ENCODE results near the gene MEAF6. TPM values are rescaled to one million over a fixed set of nuclear protein-coding genes. Genes with fewer than 3 reads are reported as not detected.

The MEAF6 gene
- total RNA-seq, 2 donors from 2014 or later = 50.4 to 51.7 TPM

- no peak overlapping the region for H3K27ac ChIP-seq (ENCODE audit: low read depth, low read length)
- Mint-ChIP-seq H3K27ac (peak overlapping the region; percentile 72), H3K4me3 (peak overlapping the region; percentile 66), H3K4me1 (peaks cover 30% of the 10 kb centered on the region), H3K27me3 (ENCODE audit: insufficient read depth) (peaks cover 22% of the 10 kb centered on the region), H3K9me3 (no peaks in the 10 kb centered on the region), H3K36me3 (ENCODE audit: low read depth) (peaks cover 13% of the 10 kb centered on the region)
- H3K4me3 ChIP-seq (ENCODE audit: low read length) = peak overlapping the region; percentile 87
- peaks cover 19% of the 10 kb centered on the region for H3K4me1 ChIP-seq (ENCODE audit: control insufficient read depth, insufficient read depth, low read length)
- H3K9ac ChIP-seq (ENCODE audit: extremely low read depth, low read length, poor library complexity, severe bottlenecking) = no peak overlapping the region
- H3K27me3 ChIP-seq (ENCODE audit: control insufficient read depth, insufficient read depth, low read length, poor library complexity, severe bottlenecking) = peaks cover 18% of the 10 kb centered on the region
- no peaks in the 10 kb centered on the region for H3K9me3 ChIP-seq (ENCODE audit: control insufficient read depth, low read length)
- DNase-seq = peak; percentile 74
- peaks cover 20% of the 10 kb centered on the region for H3K36me3 ChIP-seq (ENCODE audit: control insufficient read depth, insufficient read depth, low read length)
- TF ChIP-seq CTCF (conservative IDR thresholded peaks at IDR 0.05) = no peak
- WGBS, 2 experiments (ENCODE audit: insufficient coverage in 1 of 2, insufficient read length in 1 of 2) = 75 to 83% methylated on average over 1 to 4 of the region's 5 CpGs
These were observed 37.9 kb downstream of the MEAF6 start for GRCh38 chr1:37476460-37477197.

GRCh38 chr1:37476087-37476452 lies 38.5 kb downstream of the MEAF6 start:
- no peak overlapping the region for H3K27ac ChIP-seq (ENCODE audit: low read depth, low read length)
- no peaks in the 10 kb centered on the region for H3K9me3 Mint-ChIP-seq
- H3K9me3 ChIP-seq (ENCODE audit: control insufficient read depth, low read length) = no peaks in the 10 kb centered on the region
- peaks cover 22% of the 10 kb centered on the region for H3K27me3 Mint-ChIP-seq (ENCODE audit: insufficient read depth)
- peak overlapping the region; percentile 87 for H3K4me3 ChIP-seq (ENCODE audit: low read length)
- H3K4me3 Mint-ChIP-seq = peak overlapping the region; percentile 66
- DNase-seq = no peak
- no peak for TF ChIP-seq CTCF (conservative IDR thresholded peaks at IDR 0.05)
- peaks cover 23% of the 10 kb centered on the region for H3K4me1 ChIP-seq (ENCODE audit: control insufficient read depth, insufficient read depth, low read length)
- peaks cover 34% of the 10 kb centered on the region for H3K4me1 Mint-ChIP-seq
- H3K36me3 Mint-ChIP-seq (ENCODE audit: low read depth) = peaks cover 7% of the 10 kb centered on the region
- 82 to 85% methylated on average over 4 to 9 of the region's 9 CpGs for WGBS, 2 experiments (ENCODE audit: insufficient coverage in 1 of 2, insufficient read length in 1 of 2)
- peaks cover 18% of the 10 kb centered on the region for H3K27me3 ChIP-seq (ENCODE audit: control insufficient read depth, insufficient read depth, low read length, poor library complexity, severe bottlenecking)
- H3K27ac Mint-ChIP-seq = peak overlapping the region; percentile 78
- peaks cover 15% of the 10 kb centered on the region for H3K36me3 ChIP-seq (ENCODE audit: control insufficient read depth, insufficient read depth, low read length)
- H3K9ac ChIP-seq (ENCODE audit: extremely low read depth, low read length, poor library complexity, severe bottlenecking) = no peak overlapping the region

GRCh38 chr1:37475380-37476086 lies 39.0 kb downstream of the MEAF6 start:
- Mint-ChIP-seq H3K27me3 (ENCODE audit: insufficient read depth) (peaks cover 22% of the 10 kb centered on the region), H3K27ac (peak overlapping the region; percentile 70), H3K9me3 (no peaks in the 10 kb centered on the region), H3K36me3 (ENCODE audit: low read depth) (peaks cover 7% of the 10 kb centered on the region), H3K4me1 (peaks cover 34% of the 10 kb centered on the region), H3K4me3 (peak overlapping the region; percentile 66)
- H3K9me3 ChIP-seq (ENCODE audit: control insufficient read depth, low read length) = no peaks in the 10 kb centered on the region
- no peak overlapping the region for H3K27ac ChIP-seq (ENCODE audit: low read depth, low read length)
- H3K9ac ChIP-seq (ENCODE audit: extremely low read depth, low read length, poor library complexity, severe bottlenecking) = no peak overlapping the region
- peak overlapping the region; percentile 87 for H3K4me3 ChIP-seq (ENCODE audit: low read length)
- peaks cover 9% of the 10 kb centered on the region for H3K36me3 ChIP-seq (ENCODE audit: control insufficient read depth, insufficient read depth, low read length)
- TF ChIP-seq CTCF (conservative IDR thresholded peaks at IDR 0.05) = no peak
- peaks cover 23% of the 10 kb centered on the region for H3K4me1 ChIP-seq (ENCODE audit: control insufficient read depth, insufficient read depth, low read length)
- WGBS, 2 experiments (ENCODE audit: insufficient coverage in 1 of 2, insufficient read length in 1 of 2) = 89 to 93% methylated on average over 21 to 24 of the region's 24 CpGs
- H3K27me3 ChIP-seq (ENCODE audit: control insufficient read depth, insufficient read depth, low read length, poor library complexity, severe bottlenecking) = peaks cover 18% of the 10 kb centered on the region
- no peak for DNase-seq

Measured in endodermal cell (in vitro differentiated cells).